Fibroblast of skin of abdomen (primary cell): ENCODE results near the gene FGFR4. TPM values are rescaled to one million over a fixed set of nuclear protein-coding genes. Genes with fewer than 3 reads are reported as not detected.
"Not testable (repeated sequence)": the region's sequence is repeated elsewhere in the genome, so short reads cannot be mapped to it uniquely, and the experiment has no call there.

Experiments
- DNase-seq: peaks from one replicate; pipeline ENCODE4 v3.0.0-alpha.2; 2013
- polyA plus RNA-seq, 2 experiments: library from polyadenylated mRNA; unstranded; fragments of 120-200 nt; gene quantifications; one replicate each; pipeline ENCODE4 v1.2.1, GENCODE V29; 2013; ENCODE audit not compliant: insufficient read length in 2 of 2

Gene FGFR4
- 3.2 TPM for polyA plus RNA-seq (2013, experiment 1 of 2; ENCODE audit: insufficient read length)
- polyA plus RNA-seq (2013, experiment 2 of 2; ENCODE audit: insufficient read length): 2.4 TPM

- DNase-seq: peak; percentile 47
These were observed at the start of gene FGFR4 for GRCh38 chr5:177086654-177087397. Gene FGFR4, plus strand, starts transcription at chr5:177086915. Its CDS starts 2,688 bp downstream, at chr5:177089603.

- no peak for DNase-seq
These were observed 49.8 kb upstream of the FGFR4 start for GRCh38 chr5:177036921-177037320.

- peak; percentile 62 for DNase-seq
These were observed 45.8 kb upstream of the FGFR4 start for GRCh38 chr5:177040814-177041420.

GRCh38 chr5:177041936-177042335 is 44.8 kb upstream of the FGFR4 start:
- DNase-seq: no peak

GRCh38 chr5:177043114-177043513 is 43.6 kb upstream of the FGFR4 start:
- DNase-seq: no peak

GRCh38 chr5:177043958-177044357 is 42.8 kb upstream of the FGFR4 start:
- no peak for DNase-seq

GRCh38 chr5:177044641-177045040 is 42.1 kb upstream of the FGFR4 start:
- no peak for DNase-seq

GRCh38 chr5:177045631-177046030 is 41.1 kb upstream of the FGFR4 start:
- DNase-seq: no peak

- DNase-seq: not testable (repeated sequence)
These were observed 38.2 kb upstream of the FGFR4 start for GRCh38 chr5:177048531-177048930.

GRCh38 chr5:177049285-177049684 is 37.4 kb upstream of the FGFR4 start:
- DNase-seq: no peak

GRCh38 chr5:177064500-177065277 is 22.0 kb upstream of the FGFR4 start:
- no peak for DNase-seq

- DNase-seq: no peak
These were observed 21.2 kb upstream of the FGFR4 start for GRCh38 chr5:177065491-177065890.

GRCh38 chr5:177066224-177066623 is 20.5 kb upstream of the FGFR4 start:
- no peak for DNase-seq

- DNase-seq: no peak
These were observed 19.2 kb upstream of the FGFR4 start for GRCh38 chr5:177067503-177067902.

GRCh38 chr5:177070536-177071191 is 16.1 kb upstream of the FGFR4 start:
- DNase-seq: no peak

GRCh38 chr5:177071666-177072385 is 14.9 kb upstream of the FGFR4 start:
- peak; percentile 79 for DNase-seq

GRCh38 chr5:177077335-177077734 is 9.4 kb upstream of the FGFR4 start:
- DNase-seq: no peak

GRCh38 chr5:177079606-177080005 is 7.1 kb upstream of the FGFR4 start:
- no peak for DNase-seq

GRCh38 chr5:177080265-177080664 is 6.5 kb upstream of the FGFR4 start:
- no peak for DNase-seq

GRCh38 chr5:177081859-177082258 is 4.9 kb upstream of the FGFR4 start:
- no peak for DNase-seq

GRCh38 chr5:177083357-177083756 is 3.4 kb upstream of the FGFR4 start:
- DNase-seq: no peak

- DNase-seq: no peak
These were observed 2.5 kb upstream of the FGFR4 start for GRCh38 chr5:177084175-177084574.
